Duodenal mucosa (tissue), 2 donors: Measurements from ENCODE around the gene CCL3.
"Not testable (repeated sequence)": the region's sequence is repeated elsewhere in the genome, so short reads cannot be mapped to it uniquely, and the experiment has no call there.

Source experiments
- H3K27ac ChIP-seq: one replicate; pipeline ENCODE4 v1.7.0; 2013; ENCODE audit warnings: low read depth, low read length
- H3K27me3 ChIP-seq, 2 donors: one replicate each; pipeline ENCODE4 v1.7.0; 2013; ENCODE audit warnings: low read length in 2 of 2, control low read depth in 1 of 2; ENCODE audit not compliant: insufficient read depth in 2 of 2, control insufficient read depth in 1 of 2
- H3K36me3 ChIP-seq, 2 donors: one replicate each; pipeline ENCODE4 v1.7.0; 2013; ENCODE audit warnings: low read length in 2 of 2, control low read depth in 1 of 2; ENCODE audit not compliant: insufficient read depth in 2 of 2, control insufficient read depth in 1 of 2
- H3K4me1 ChIP-seq, 2 donors: one replicate each; pipeline ENCODE4 v1.7.0; 2013; ENCODE audit warnings: low read length in 2 of 2, control low read depth in 1 of 2; ENCODE audit not compliant: insufficient read depth in 2 of 2, control insufficient read depth in 1 of 2
- H3K4me3 ChIP-seq, 2 donors: one replicate each; pipeline ENCODE4 v1.7.0; 2013; ENCODE audit warnings: low read length in 2 of 2, low read depth in 1 of 2
- H3K9ac ChIP-seq, 2 donors: one replicate each; pipeline ENCODE4 v1.7.0; 2013; ENCODE audit warnings: low read length in 2 of 2, low read depth in 1 of 2
- H3K9me3 ChIP-seq, 2 donors: one replicate each; pipeline ENCODE4 v1.7.0; 2013; ENCODE audit warnings: low read length in 2 of 2, control low read depth in 1 of 2; ENCODE audit not compliant: control insufficient read depth in 1 of 2

CCL3 gene

GRCh38 chr17:36087897-36088572 lies 1.9 kb downstream of the CCL3 start:
- H3K9ac ChIP-seq, H3K36me3 ChIP-seq, H3K9me3 ChIP-seq, H3K27me3 ChIP-seq, H3K27ac ChIP-seq, H3K4me3 ChIP-seq: not testable (repeated sequence)
- H3K4me1 ChIP-seq = peaks cover 0 to 12% of the 10 kb centered on the region in 2 donors

GRCh38 chr17:36087471-36087870 lies 2.5 kb downstream of the CCL3 start:
- H3K9ac ChIP-seq, H3K27me3 ChIP-seq, H3K9me3 ChIP-seq, H3K36me3 ChIP-seq, H3K27ac ChIP-seq, H3K4me3 ChIP-seq: not testable (repeated sequence)
- peaks cover 0 to 12% of the 10 kb centered on the region in 2 donors for H3K4me1 ChIP-seq

GRCh38 chr17:36086791-36087190 lies 3.2 kb downstream of the CCL3 start:
- peaks cover 0 to 12% of the 10 kb centered on the region in 2 donors for H3K4me1 ChIP-seq
- no peak overlapping the region for H3K9ac ChIP-seq
- H3K36me3 ChIP-seq = no peaks in the 10 kb centered on the region
- H3K27me3 ChIP-seq = no peaks in the 10 kb centered on the region
- no peak overlapping the region for H3K4me3 ChIP-seq
- no peaks in the 10 kb centered on the region for H3K9me3 ChIP-seq
- H3K27ac ChIP-seq = no peak overlapping the region

GRCh38 chr17:36085765-36086164 lies 4.2 kb downstream of the CCL3 start:
- no peak overlapping the region for H3K27ac ChIP-seq
- H3K36me3 ChIP-seq = no peaks in the 10 kb centered on the region
- H3K4me3 ChIP-seq = no peak overlapping the region
- H3K9me3 ChIP-seq = no peaks in the 10 kb centered on the region
- no peak overlapping the region for H3K9ac ChIP-seq
- H3K4me1 ChIP-seq = peaks cover 0 to 12% of the 10 kb centered on the region in 2 donors
- no peaks in the 10 kb centered on the region for H3K27me3 ChIP-seq

- not testable (repeated sequence) for H3K9me3 ChIP-seq, H3K9ac ChIP-seq, H3K27ac ChIP-seq, H3K4me1 ChIP-seq, H3K27me3 ChIP-seq, H3K4me3 ChIP-seq, H3K36me3 ChIP-seq
Measured at GRCh38 chr17:36083691-36084090, 6.3 kb downstream of the CCL3 start.

- H3K4me1 ChIP-seq, H3K36me3 ChIP-seq, H3K4me3 ChIP-seq, H3K9ac ChIP-seq, H3K27ac ChIP-seq, H3K9me3 ChIP-seq, H3K27me3 ChIP-seq: not testable (repeated sequence)
Measured at GRCh38 chr17:36082482-36083120, 7.3 kb downstream of the CCL3 start.

GRCh38 chr17:36081681-36082471 lies 8.1 kb downstream of the CCL3 start:
- not testable (repeated sequence) for H3K9ac ChIP-seq, H3K4me3 ChIP-seq, H3K27ac ChIP-seq, H3K27me3 ChIP-seq, H3K4me1 ChIP-seq, H3K9me3 ChIP-seq, H3K36me3 ChIP-seq

GRCh38 chr17:36074365-36074764 lies 15.6 kb downstream of the CCL3 start:
- no peak overlapping the region for H3K9ac ChIP-seq
- no peaks in the 10 kb centered on the region for H3K4me1 ChIP-seq
- no peaks in the 10 kb centered on the region for H3K9me3 ChIP-seq
- H3K27me3 ChIP-seq = no peaks in the 10 kb centered on the region
- no peaks in the 10 kb centered on the region for H3K36me3 ChIP-seq
- H3K4me3 ChIP-seq = no peak overlapping the region
- H3K27ac ChIP-seq = no peak overlapping the region

- no peaks in the 10 kb centered on the region for H3K4me1 ChIP-seq
- H3K36me3 ChIP-seq = no peaks in the 10 kb centered on the region
- H3K9ac ChIP-seq = no peak overlapping the region
- H3K9me3 ChIP-seq = no peaks in the 10 kb centered on the region
- H3K27ac ChIP-seq = no peak overlapping the region
- H3K27me3 ChIP-seq = no peaks in the 10 kb centered on the region
- H3K4me3 ChIP-seq = no peak overlapping the region
Measured at GRCh38 chr17:36072431-36073121, 17.4 kb downstream of the CCL3 start.

GRCh38 chr17:36071751-36072150 lies 18.2 kb downstream of the CCL3 start:
- Histone ChIP-seq H3K9ac (no peak overlapping the region), H3K27ac (no peak overlapping the region), H3K9me3 (no peaks in the 10 kb centered on the region), H3K27me3 (no peaks in the 10 kb centered on the region), H3K36me3 (no peaks in the 10 kb centered on the region), H3K4me3 (no peak overlapping the region), H3K4me1 (no peaks in the 10 kb centered on the region)
